Measurements from ENCODE around the gene STMN3. TPM values are rescaled to one million over a fixed set of nuclear protein-coding genes. Genes with fewer than 3 reads are reported as not detected.
A peak's percentile ranks its signal among the peaks of the same experiment; 100 is the strongest.

Gene STMN3
- total and polyA plus RNA-seq, 8 donors = 4.4 to 37.8 (median 9.7) TPM

DNA sequence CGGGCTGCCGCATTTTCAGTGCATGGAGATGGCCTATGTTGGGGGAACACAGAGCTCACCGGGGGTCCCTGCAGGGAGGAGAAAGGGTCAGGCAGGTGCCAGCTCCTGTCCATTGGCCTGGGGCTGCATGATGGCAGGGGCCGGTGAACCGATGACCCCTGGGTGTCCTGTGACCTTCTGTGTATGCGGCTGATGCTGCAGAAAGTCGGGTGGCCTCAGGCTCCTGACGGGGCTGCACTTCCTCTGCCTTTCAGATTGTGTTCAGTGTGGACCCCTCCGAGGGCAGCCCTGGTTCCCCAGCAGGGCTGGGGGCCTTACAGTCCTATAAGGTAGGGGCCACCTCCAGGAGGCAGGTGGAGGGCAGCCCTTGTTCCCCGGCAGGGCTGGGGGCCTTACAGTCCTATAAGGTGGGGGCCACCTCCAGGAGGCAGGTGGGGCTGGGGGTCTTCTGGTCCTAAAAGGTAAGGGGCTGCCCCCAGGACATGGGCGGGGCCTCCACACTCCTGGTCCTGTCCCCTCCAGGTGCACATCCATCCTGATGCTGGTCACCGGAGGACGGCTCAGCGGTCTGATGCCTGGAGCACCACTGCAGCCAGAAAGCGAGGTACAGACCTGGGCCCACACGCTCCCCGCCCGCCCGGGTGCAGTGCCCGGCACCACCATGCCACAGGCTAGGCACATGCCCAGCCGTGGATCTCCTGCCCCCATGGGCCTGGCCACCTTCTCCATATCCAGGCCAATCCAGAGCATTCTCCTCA lies 32.2 kb upstream of the STMN3 start:
- no peaks in the 10 kb centered on the region for H3K36me3 ChIP-seq
- no peak for TF ChIP-seq CTCF (IDR thresholded peaks at IDR 0.05)
- no peak for ATAC-seq
- H3K9me3 ChIP-seq = no peaks in the 10 kb centered on the region
- peak overlapping the region in 2 of 4 donors; percentile 8 to 81 for H3K27ac ChIP-seq
- H3K27me3 ChIP-seq = no peaks in the 10 kb centered on the region
- peaks cover 0 to 2% (median 0%) of the 10 kb centered on the region in 3 donors for H3K4me1 ChIP-seq
- no peak for FAIRE-seq
- no peak overlapping the region for H3K4me3 ChIP-seq
- WGBS, 2 donors = 87 to 93% methylated on average over 21 of the region's 21 CpGs
- intact Hi-C loops (cut with DNase I) = no loop called here
- DNase-seq = peak in 1 of 6 donors; percentile 75

DNA sequence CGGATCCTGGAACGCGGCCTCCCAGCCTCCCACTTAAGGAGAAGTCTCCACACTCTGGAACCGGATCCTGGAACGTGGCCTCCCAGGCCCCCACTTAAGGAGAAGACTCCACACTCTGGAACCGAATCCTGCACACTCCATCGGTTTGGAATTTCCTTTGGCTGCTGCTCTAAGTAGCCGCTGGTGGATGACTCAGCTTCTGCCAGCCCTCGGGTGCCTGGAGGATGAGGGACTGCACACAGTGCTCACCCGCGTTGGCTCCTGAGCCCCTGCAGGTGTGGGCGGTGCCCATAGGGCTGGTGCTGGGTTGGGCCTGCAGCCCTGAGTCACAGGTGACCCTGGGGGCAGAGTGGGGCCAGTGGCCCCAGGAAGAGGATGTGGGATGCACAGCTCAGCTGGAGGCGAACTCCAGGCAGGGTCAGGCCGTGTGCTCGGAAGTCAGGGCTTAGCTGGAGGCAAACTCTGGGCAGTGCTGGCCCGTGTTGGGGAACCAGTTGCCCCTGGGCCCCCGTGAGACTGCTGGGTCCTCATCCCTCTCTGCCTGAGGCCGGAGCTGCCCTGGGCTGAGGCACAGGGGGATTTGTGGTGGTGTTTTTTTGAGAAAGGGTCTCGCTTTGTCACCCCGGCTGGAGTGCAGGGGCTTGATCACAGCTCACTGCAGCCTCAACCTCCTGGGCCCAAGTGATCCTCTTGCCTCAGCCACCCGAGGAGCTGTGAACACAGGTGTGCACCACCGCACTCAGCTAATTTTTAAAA lies 29.3 kb upstream of the STMN3 start:
- DNase-seq (peak in 1 of 6 donors; percentile 25), FAIRE-seq (no peak), ATAC-seq (peak in 3 of 4 donors; percentile 39 to 50 (median 40))
- 86 to 87% methylated on average over 22 of the region's 22 CpGs for WGBS, 2 donors
- no peak for TF ChIP-seq CTCF (IDR thresholded peaks at IDR 0.05)
- Histone ChIP-seq H3K4me1 (peaks cover 0 to 2% (median 0%) of the 10 kb centered on the region in 3 donors), H3K9me3 (no peaks in the 10 kb centered on the region), H3K27me3 (no peaks in the 10 kb centered on the region), H3K36me3 (no peaks in the 10 kb centered on the region), H3K4me3 (no peak overlapping the region), H3K27ac (peak overlapping the region in 1 of 4 donors; percentile 17)
- intact Hi-C loops (cut with DNase I) = no loop called here

DNA sequence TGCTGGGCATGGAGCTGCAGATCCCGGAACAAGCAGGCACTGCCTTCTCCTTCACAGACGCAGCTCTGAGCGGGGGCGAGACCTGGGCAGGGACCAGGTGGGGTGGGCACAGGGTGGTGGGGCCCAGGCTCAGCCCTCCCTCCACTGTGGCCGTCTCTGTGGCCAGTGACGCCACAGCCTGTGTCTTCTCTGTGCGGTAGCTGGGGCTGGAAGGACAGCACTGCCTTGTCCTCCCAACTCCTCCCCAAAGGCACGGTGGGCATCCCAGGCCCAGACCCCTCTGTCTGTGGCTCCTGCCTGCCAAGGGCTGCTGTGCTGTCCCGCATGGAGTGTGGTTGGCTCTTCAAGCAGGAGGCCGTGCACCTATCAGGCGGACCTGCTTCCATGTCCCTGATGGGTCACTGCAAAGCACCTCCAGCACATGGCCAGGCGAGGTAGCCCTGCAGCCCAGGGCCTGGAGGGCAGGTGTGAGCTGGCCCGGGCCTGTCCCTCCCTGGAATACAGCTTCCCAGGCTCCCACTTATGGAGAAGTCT lies 28.5 kb upstream of the STMN3 start:
- Histone ChIP-seq H3K27ac (no peak overlapping the region), H3K4me1 (peaks cover 0 to 2% (median 0%) of the 10 kb centered on the region in 3 donors), H3K4me3 (no peak overlapping the region), H3K36me3 (no peaks in the 10 kb centered on the region), H3K9me3 (no peaks in the 10 kb centered on the region), H3K27me3 (no peaks in the 10 kb centered on the region)
- ATAC-seq (no peak), DNase-seq (peak in 1 of 6 donors; percentile 69), FAIRE-seq (no peak)
- intact Hi-C loops (cut with DNase I) = no loop called here
- no peak for TF ChIP-seq CTCF (IDR thresholded peaks at IDR 0.05)
- WGBS, 2 donors = 91 to 95% methylated on average over 13 of the region's 13 CpGs

DNA sequence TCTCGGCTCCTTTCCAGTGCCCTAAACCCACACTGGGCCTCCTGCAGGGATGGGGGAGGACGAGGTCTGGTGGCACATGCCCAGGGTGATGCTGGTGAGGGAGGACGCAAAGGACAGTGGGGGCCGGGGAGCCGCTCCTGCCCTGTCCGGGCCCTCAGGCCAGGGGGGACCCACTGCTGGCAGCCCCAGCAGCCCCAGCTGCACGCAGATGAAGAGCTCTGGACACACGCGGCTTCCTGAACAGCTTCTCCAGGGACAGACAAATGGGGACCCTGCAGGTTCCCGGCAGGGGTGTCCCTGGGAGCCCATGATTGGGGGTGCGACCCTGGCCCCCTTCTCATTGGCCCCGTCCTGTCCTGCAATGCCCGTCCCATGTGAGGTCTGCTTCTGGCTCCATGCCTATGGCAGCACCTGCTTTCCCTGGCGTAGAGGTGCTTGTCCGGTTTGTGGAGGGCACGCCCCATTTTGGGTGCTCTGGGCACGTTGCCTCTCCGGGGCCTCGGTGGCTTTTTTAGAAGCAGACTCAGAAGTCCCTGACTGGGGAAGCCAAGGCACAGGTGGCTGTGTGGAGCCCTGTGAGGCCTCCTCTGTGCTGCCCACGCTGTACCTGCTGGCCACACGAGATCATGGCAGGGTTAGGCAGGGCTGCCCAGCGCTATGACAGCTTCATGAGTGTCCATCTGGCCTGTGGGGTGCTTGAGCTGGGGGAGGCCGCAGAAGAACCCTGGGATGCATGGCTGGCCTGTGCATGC lies 27.8 kb upstream of the STMN3 start:
- intact Hi-C loops (cut with DNase I) = no loop called here
- FAIRE-seq = no peak
- TF ChIP-seq CTCF (IDR thresholded peaks at IDR 0.05) = no peak
- H3K4me3 ChIP-seq = no peak overlapping the region
- 92 to 93% methylated on average over 23 of the region's 23 CpGs for WGBS, 2 donors
- no peaks in the 10 kb centered on the region for H3K9me3 ChIP-seq
- no peak overlapping the region for H3K27ac ChIP-seq
- no peak for ATAC-seq
- no peaks in the 10 kb centered on the region for H3K27me3 ChIP-seq
- H3K36me3 ChIP-seq = no peaks in the 10 kb centered on the region
- DNase-seq = peak in 2 of 6 donors; percentile 45 to 58
- H3K4me1 ChIP-seq = peaks cover 0 to 2% (median 0%) of the 10 kb centered on the region in 3 donors
